Skin of body (tissue), 2 donors: ENCODE data around the gene RFC5. TPM values are rescaled to one million over a fixed set of nuclear protein-coding genes. Genes with fewer than 3 reads are reported as not detected.
"Not testable (repeated sequence)": the region's sequence is repeated elsewhere in the genome, so short reads cannot be mapped to it uniquely, and the experiment has no call there.

Source experiments
- DNase-seq: peaks from one replicate; lab custom pipeline; 2025; lab: John Stamatoyannopoulos, UW
- total RNA-seq: library from RNA; depleted of rRNA; stranded (reverse); fragments of >200 nt; gene quantifications from one replicate; pipeline ENCODE4 v1.2.3, GENCODE V29; 2014

The RFC5 gene
- total RNA-seq, 1 donor from 2014 or later, result 16.5 TPM

- DNase-seq, result no peak
Measured at GRCh38 chr12:118015306-118015705, 1.2 kb upstream of the RFC5 start.

- DNase-seq, result no peak
Measured at GRCh38 chr12:118015944-118016343, 559 bp upstream of the RFC5 start.

GRCh38 chr12:118017926-118018325 lies 1.4 kb downstream of the RFC5 start:
- DNase-seq, result no peak

- DNase-seq, result no peak
Measured at GRCh38 chr12:118020036-118020435, 3.5 kb downstream of the RFC5 start.

GRCh38 chr12:118022097-118022727 lies 5.7 kb downstream of the RFC5 start:
- DNase-seq, result not testable (repeated sequence)

- no peak for DNase-seq
Measured at GRCh38 chr12:118022728-118023109, 6.2 kb downstream of the RFC5 start.

- DNase-seq, result no peak
Measured at GRCh38 chr12:118023301-118023860, 6.9 kb downstream of the RFC5 start.

- DNase-seq, result no peak
Measured at GRCh38 chr12:118025168-118025567, 8.7 kb downstream of the RFC5 start.

GRCh38 chr12:118029166-118029565 lies 12.7 kb downstream of the RFC5 start:
- DNase-seq, result no peak

GRCh38 chr12:118032188-118032587 lies 15.7 kb downstream of the RFC5 start:
- no peak for DNase-seq

- DNase-seq, result no peak
Measured at GRCh38 chr12:118033323-118033722, 16.8 kb downstream of the RFC5 start.

GRCh38 chr12:118033902-118034301 lies 17.4 kb downstream of the RFC5 start:
- DNase-seq, result peak; percentile 81

GRCh38 chr12:118034429-118035189 lies 18.1 kb downstream of the RFC5 start:
- DNase-seq, result peak; percentile 26

GRCh38 chr12:118035190-118036041 lies 18.9 kb downstream of the RFC5 start:
- DNase-seq, result no peak

- no peak for DNase-seq
Measured at GRCh38 chr12:118036672-118037411, 20.3 kb downstream of the RFC5 start.

GRCh38 chr12:118038137-118038536 lies 21.6 kb downstream of the RFC5 start:
- DNase-seq, result no peak

- no peak for DNase-seq
Measured at GRCh38 chr12:118042091-118042490, 25.6 kb downstream of the RFC5 start.

GRCh38 chr12:118044075-118044474 lies 27.6 kb downstream of the RFC5 start:
- no peak for DNase-seq

GRCh38 chr12:118044577-118044976 lies 28.1 kb downstream of the RFC5 start:
- no peak for DNase-seq

- DNase-seq, result no peak
Measured at GRCh38 chr12:118046430-118046829, 29.9 kb downstream of the RFC5 start.
